ENCODE data around the gene ABCB9.
"Not testable (repeated sequence)": the region's sequence is repeated elsewhere in the genome, so short reads cannot be mapped to it uniquely, and the experiment has no call there.

The ABCB9 gene

DNA sequence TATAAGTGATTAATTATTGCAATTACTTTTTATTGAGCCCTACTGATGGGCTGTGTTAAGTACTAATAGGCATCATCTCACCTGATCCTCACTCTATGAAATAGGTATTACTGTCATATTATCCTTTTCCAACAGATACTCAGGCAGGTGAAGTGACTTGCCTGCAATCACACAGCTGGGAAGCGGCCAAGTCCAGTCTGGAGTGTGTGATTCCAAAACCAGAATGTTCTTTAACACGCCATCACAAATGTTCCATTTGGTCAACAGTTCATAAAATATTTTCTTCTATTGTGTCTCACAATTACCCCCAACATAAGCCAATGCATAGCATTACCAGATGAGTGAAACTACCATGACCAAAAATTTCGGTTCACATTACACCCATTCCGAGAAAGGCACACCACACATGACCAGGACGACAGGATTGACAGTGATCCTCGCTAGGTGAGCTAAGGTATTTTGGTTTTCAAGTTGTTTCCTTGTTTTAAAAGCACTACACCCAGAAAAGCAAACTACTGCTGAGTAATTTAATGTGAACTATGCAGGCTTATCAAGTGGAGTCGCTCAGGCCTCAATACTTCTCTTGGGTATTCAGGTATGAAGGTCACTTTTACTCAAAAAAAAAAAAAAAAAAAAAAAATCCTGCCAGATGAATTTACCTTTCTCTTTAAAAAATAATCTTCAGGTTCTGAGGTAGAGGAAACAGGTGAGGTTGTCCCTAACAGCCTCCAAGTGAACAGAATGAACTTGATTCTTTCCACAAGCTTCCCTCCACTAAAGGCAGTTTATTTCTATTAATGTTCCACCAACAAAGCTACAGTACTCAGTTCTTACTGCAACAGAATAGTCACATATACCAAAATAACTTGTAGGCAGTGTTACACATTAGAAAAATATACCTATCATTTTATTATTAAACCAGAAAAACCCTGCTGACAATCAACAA lies 72.8 kb downstream of the ABCB9 start:
- no peak for ATAC-seq
- TF ChIP-seq ZNF565 (CRISPR knock-in tag; conservative IDR thresholded peaks at IDR 0.05; ENCODE audit: low read depth), result no peak

DNA sequence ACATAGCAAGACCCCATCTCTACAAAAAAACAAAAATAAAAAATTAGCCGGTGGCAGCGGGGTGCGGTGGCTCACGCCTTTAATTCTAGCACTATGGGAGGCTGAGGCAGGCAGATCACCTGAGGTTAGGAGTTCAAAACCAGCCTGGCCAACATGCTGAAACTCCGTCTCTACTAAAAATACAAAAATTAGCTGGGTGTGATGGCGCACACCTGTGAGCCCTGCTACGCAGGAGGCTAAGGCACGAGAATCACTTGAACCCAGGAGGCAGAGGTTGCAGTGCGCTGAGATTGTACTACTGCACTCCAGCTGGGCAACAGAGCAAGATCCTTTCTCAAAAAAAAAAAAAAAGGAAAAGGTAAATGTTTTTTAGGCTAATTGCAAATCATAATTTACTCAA lies 73.5 kb downstream of the ABCB9 start:
- ATAC-seq, result not testable (repeated sequence)

DNA sequence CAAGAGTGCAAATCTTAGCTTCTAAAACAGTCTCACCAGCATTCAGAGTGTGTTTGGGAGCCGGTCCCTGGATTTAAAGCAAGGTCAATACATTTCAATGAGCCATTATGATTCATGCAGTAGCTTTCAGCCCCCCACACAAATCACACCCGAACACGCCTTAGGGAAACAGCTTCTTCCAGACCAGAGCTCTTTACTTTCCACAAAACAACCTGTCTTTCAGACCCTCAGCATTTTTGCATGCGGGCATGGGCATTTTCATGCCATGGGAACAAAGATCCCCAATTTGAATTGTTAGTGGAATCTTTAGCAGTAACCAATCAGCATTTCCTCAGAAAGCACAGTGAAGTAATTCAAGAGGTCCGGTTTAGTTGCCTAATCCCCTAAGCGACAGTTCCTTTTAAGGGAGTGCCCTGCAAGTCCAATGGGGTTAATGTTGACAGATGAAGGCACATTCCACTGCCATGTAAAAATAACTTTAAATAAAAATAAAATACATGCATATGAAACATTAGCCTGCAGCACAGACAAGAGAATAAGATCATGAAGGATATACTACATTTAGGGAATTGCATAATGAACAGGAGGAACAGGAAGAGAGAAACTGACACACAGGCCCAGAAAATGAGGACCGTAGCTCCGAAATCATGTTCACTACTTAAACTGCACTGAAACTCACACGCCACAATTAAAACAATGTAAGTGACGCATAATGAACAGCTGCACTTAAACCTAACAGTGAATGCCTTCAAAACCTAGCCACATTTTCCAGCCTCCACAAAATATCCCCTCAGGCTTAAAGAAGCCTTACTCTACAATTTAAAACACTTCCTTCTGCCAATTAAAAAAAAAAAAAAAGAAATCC lies 74.4 kb downstream of the ABCB9 start:
- ATAC-seq, result no peak
- TF ChIP-seq, protein P1, sequence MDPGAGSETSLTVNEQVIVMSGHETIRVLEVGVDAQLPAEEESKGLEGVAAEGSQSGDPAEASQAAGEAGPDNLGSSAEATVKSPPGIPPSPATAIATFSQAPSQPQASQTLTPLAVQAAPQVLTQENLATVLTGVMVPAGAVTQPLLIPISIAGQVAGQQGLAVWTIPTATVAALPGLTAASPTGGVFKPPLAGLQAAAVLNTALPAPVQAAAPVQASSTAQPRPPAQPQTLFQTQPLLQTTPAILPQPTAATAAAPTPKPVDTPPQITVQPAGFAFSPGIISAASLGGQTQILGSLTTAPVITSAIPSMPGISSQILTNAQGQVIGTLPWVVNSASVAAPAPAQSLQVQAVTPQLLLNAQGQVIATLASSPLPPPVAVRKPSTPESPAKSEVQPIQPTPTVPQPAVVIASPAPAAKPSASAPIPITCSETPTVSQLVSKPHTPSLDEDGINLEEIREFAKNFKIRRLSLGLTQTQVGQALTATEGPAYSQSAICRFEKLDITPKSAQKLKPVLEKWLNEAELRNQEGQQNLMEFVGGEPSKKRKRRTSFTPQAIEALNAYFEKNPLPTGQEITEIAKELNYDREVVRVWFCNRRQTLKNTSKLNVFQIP (CRISPR knock-in tag; IDR thresholded peaks at IDR 0.05; ENCODE audit: borderline replicate concordance, low read depth), result no peak
- TF ChIP-seq SNAI2 (CRISPR knock-in tag; IDR thresholded peaks at IDR 0.05), result no peak
- no peak for TF ChIP-seq ISL1 (CRISPR knock-in tag; IDR thresholded peaks at IDR 0.05)
- TF ChIP-seq, protein P2, sequence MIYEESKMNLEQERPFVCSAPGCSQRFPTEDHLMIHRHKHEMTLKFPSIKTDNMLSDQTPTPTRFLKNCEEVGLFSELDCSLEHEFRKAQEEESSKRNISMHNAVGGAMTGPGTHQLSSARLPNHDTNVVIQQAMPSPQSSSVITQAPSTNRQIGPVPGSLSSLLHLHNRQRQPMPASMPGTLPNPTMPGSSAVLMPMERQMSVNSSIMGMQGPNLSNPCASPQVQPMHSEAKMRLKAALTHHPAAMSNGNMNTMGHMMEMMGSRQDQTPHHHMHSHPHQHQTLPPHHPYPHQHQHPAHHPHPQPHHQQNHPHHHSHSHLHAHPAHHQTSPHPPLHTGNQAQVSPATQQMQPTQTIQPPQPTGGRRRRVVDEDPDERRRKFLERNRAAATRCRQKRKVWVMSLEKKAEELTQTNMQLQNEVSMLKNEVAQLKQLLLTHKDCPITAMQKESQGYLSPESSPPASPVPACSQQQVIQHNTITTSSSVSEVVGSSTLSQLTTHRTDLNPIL (CRISPR knock-in tag; IDR thresholded peaks at IDR 0.05; ENCODE audit: low read depth), result no peak
- TF ChIP-seq PPARA (CRISPR knock-in tag; IDR thresholded peaks at IDR 0.05; ENCODE audit: borderline replicate concordance), result no peak
- TF ChIP-seq ARNTL (CRISPR knock-in tag; IDR thresholded peaks at IDR 0.05; ENCODE audit: borderline replicate concordance, low read depth), result no peak
- TF ChIP-seq BACH2 (CRISPR knock-in tag; IDR thresholded peaks at IDR 0.05; ENCODE audit: borderline replicate concordance), result no peak
- no peak for TF ChIP-seq ZNF70 (CRISPR knock-in tag; IDR thresholded peaks at IDR 0.05)
- TF ChIP-seq ESRRG (CRISPR knock-in tag; IDR thresholded peaks at IDR 0.05), result no peak
- no peak for TF ChIP-seq GLIS3 (CRISPR knock-in tag; IDR thresholded peaks at IDR 0.05)
- TF ChIP-seq TCF4 (CRISPR knock-in tag; IDR thresholded peaks at IDR 0.05; ENCODE audit: borderline replicate concordance), result no peak
- TF ChIP-seq ZFP3 (CRISPR knock-in tag; IDR thresholded peaks at IDR 0.05), result no peak
- TF ChIP-seq, protein P3, sequence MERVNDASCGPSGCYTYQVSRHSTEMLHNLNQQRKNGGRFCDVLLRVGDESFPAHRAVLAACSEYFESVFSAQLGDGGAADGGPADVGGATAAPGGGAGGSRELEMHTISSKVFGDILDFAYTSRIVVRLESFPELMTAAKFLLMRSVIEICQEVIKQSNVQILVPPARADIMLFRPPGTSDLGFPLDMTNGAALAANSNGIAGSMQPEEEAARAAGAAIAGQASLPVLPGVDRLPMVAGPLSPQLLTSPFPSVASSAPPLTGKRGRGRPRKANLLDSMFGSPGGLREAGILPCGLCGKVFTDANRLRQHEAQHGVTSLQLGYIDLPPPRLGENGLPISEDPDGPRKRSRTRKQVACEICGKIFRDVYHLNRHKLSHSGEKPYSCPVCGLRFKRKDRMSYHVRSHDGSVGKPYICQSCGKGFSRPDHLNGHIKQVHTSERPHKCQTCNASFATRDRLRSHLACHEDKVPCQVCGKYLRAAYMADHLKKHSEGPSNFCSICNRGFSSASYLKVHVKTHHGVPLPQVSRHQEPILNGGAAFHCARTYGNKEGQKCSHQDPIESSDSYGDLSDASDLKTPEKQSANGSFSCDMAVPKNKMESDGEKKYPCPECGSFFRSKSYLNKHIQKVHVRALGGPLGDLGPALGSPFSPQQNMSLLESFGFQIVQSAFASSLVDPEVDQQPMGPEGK (CRISPR knock-in tag; IDR thresholded peaks at IDR 0.05; ENCODE audit: borderline replicate concordance), result no peak
- TF ChIP-seq OSR1 (CRISPR knock-in tag; IDR thresholded peaks at IDR 0.05), result no peak

DNA sequence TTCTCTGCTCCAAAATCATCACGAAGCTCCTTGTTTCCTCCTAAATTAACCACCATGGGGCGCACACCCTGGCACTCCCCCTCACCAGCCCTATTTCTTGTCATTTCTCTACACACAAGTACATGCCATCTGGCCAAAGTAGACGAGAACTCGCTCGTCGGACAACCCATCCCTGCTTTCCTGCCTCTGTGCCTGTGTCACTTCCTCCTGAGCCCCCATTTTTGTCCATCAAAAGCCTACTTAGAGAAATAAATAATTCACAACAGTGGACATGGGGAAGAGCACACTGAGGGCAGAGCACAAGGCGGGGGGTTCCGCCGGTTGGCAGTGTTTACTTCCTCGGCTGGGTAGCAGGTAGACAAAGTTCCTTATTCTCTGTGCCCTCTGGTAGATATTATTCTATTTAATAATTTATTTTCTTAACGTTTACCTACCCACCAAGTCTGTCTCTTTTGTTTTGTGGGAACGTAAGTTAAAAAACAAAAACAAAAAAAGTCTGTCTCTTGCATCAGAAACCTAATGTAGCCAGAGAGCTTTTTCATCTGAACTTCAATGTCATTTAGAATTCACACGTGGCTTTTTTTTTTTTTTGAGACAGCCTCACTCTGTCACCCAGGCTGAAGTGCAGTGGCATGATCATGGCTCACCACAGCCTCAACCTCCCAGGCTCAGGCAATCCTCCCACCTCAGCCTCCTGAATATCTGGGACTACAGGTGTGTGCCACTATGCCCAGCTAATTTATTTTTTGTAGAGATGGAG lies 76.3 kb downstream of the ABCB9 start:
- ATAC-seq, result no peak
- TF ChIP-seq TCF4 (CRISPR knock-in tag; IDR thresholded peaks at IDR 0.05; ENCODE audit: borderline replicate concordance) (no peak), SNAI2 (CRISPR knock-in tag; IDR thresholded peaks at IDR 0.05) (no peak), ESRRG (CRISPR knock-in tag; IDR thresholded peaks at IDR 0.05) (no peak), RARB (CRISPR knock-in tag; IDR thresholded peaks at IDR 0.05) (no peak), TOX (CRISPR knock-in tag; IDR thresholded peaks at IDR 0.05; ENCODE audit: borderline replicate concordance) (no peak), ZFP30 (CRISPR knock-in tag; IDR thresholded peaks at IDR 0.05) (no peak), OSR1 (CRISPR knock-in tag; IDR thresholded peaks at IDR 0.05) (no peak), CSDC2 (CRISPR knock-in tag; IDR thresholded peaks at IDR 0.05) (no peak), ZNF565 (CRISPR knock-in tag; conservative IDR thresholded peaks at IDR 0.05; ENCODE audit: low read depth) (no peak), ZNF8 (CRISPR knock-in tag; IDR thresholded peaks at IDR 0.05) (no peak)
- TF ChIP-seq, protein P3 (CRISPR knock-in tag; IDR thresholded peaks at IDR 0.05; ENCODE audit: borderline replicate concordance), result no peak
- TF ChIP-seq, protein P4, sequence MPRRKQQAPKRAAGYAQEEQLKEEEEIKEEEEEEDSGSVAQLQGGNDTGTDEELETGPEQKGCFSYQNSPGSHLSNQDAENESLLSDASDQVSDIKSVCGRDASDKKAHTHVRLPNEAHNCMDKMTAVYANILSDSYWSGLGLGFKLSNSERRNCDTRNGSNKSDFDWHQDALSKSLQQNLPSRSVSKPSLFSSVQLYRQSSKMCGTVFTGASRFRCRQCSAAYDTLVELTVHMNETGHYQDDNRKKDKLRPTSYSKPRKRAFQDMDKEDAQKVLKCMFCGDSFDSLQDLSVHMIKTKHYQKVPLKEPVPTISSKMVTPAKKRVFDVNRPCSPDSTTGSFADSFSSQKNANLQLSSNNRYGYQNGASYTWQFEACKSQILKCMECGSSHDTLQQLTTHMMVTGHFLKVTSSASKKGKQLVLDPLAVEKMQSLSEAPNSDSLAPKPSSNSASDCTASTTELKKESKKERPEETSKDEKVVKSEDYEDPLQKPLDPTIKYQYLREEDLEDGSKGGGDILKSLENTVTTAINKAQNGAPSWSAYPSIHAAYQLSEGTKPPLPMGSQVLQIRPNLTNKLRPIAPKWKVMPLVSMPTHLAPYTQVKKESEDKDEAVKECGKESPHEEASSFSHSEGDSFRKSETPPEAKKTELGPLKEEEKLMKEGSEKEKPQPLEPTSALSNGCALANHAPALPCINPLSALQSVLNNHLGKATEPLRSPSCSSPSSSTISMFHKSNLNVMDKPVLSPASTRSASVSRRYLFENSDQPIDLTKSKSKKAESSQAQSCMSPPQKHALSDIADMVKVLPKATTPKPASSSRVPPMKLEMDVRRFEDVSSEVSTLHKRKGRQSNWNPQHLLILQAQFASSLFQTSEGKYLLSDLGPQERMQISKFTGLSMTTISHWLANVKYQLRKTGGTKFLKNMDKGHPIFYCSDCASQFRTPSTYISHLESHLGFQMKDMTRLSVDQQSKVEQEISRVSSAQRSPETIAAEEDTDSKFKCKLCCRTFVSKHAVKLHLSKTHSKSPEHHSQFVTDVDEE (CRISPR knock-in tag; IDR thresholded peaks at IDR 0.05), result no peak
- TF ChIP-seq, protein P1 (CRISPR knock-in tag; IDR thresholded peaks at IDR 0.05; ENCODE audit: borderline replicate concordance, low read depth), result no peak

All from SK-N-SH treated with all-trans-retinoic acid at 6 μM for 48 hours (cell line).